Lower leg skin (tissue), 4 donors: ENCODE results near the gene DGKH. TPM values are rescaled to one million over a fixed set of nuclear protein-coding genes. Genes with fewer than 3 reads are reported as not detected.

ENCODE experiments used
- DNase-seq, 2 donors: peaks; one replicate each; pipeline ENCODE4 v3.0.0-alpha.2; 2019; ENCODE audit warnings: low spot score in 2 of 2
- H3K4me3 ChIP-seq: fragments of 200-600 bp; sonication (generic); 2 replicates; pipeline ENCODE4 v1.5.1; 2017; ENCODE audit warnings: mild to moderate bottlenecking, low read depth; ENCODE audit not compliant: poor library complexity, severe bottlenecking
- CTCF ChIP-seq, 3 donors: fragments of 450-650 bp; IDR thresholded peaks; one replicate each; pipeline ENCODE4 v1.5.1; 2016; ENCODE audit warnings: antibody characterized with exemption in 3 of 3, mild to moderate bottlenecking in 3 of 3, moderate library complexity in 2 of 3
- POLR2A ChIP-seq, 2 donors: fragments of 450-650 bp; IDR thresholded peaks; one replicate each; pipeline ENCODE4 v1.6.1; 2016 to 2017; ENCODE audit warnings: antibody characterized with exemption in 2 of 2, mild to moderate bottlenecking in 1 of 2, moderate library complexity in 1 of 2
- WGBS, 2 donors: methylation state at CpG; one replicate each; pipeline ENCODE4 v1.1.5; 2018; 5-methylcytosine and 5-hydroxymethylcytosine counted together
- intact Hi-C: fragments of 100-400 bp; cut with DNase I; formaldehyde crosslinking; loops from one replicate; pipeline ENCODE4 v1.15.0; 2023; ENCODE audit warnings: low total_unique reads
- total RNA-seq, 4 donors: library from RNA; depleted of rRNA; stranded (reverse); fragments of >200 nt; gene quantifications; one replicate each; pipeline ENCODE4 v1.1.0, GENCODE V29; 2016

Gene DGKH
- total RNA-seq, 4 donors from 2014 or later, result 8.8 to 17.0 (median 10.9) TPM

- H3K4me3 ChIP-seq, result no peak overlapping the region
- WGBS, 2 donors, result 77 to 86% methylated on average over 2 of the region's 2 CpGs
Observed at GRCh38 chr13:42022796-42023493, 25.5 kb upstream of the DGKH start.

GRCh38 chr13:42027286-42027685, 21.2 kb upstream of the DGKH start:
- no peak overlapping the region for H3K4me3 ChIP-seq
- DNase-seq, result no peak
- TF ChIP-seq POLR2A (IDR thresholded peaks at IDR 0.05), result no peak
- no peak for TF ChIP-seq CTCF (IDR thresholded peaks at IDR 0.05)
- intact Hi-C loops, result no loop called here

More at GRCh38 chr13:42022796-42023493, 25.5 kb upstream of the DGKH start:
- DNase-seq, result no peak
- intact Hi-C loops, result no loop called here
- TF ChIP-seq POLR2A (IDR thresholded peaks at IDR 0.05), result no peak
- no peak for TF ChIP-seq CTCF (IDR thresholded peaks at IDR 0.05)

GRCh38 chr13:42028113-42028799, 20.2 kb upstream of the DGKH start:
- no peak for TF ChIP-seq CTCF (IDR thresholded peaks at IDR 0.05)
- no peak for TF ChIP-seq POLR2A (IDR thresholded peaks at IDR 0.05)
- H3K4me3 ChIP-seq, result no peak overlapping the region
- DNase-seq, result no peak
- intact Hi-C loops, result no loop called here
- WGBS, 2 donors, result 46 to 52% methylated on average over 3 of the region's 3 CpGs

- intact Hi-C loops, result no loop called here
Observed at GRCh38 chr13:42035905-42036521, 12.4 kb upstream of the DGKH start.

GRCh38 chr13:42036711-42037110, 11.7 kb upstream of the DGKH start:
- TF ChIP-seq POLR2A (IDR thresholded peaks at IDR 0.05), result no peak
- no peak for TF ChIP-seq CTCF (IDR thresholded peaks at IDR 0.05)
- WGBS, 2 donors, result 93 to 98% methylated on average over 3 of the region's 3 CpGs
- DNase-seq, result no peak
- no peak overlapping the region for H3K4me3 ChIP-seq
- intact Hi-C loops, result no loop called here

More at GRCh38 chr13:42035905-42036521, 12.4 kb upstream of the DGKH start:
- no peak for DNase-seq
- no peak for TF ChIP-seq CTCF (IDR thresholded peaks at IDR 0.05)
- TF ChIP-seq POLR2A (IDR thresholded peaks at IDR 0.05), result no peak
- H3K4me3 ChIP-seq, result no peak overlapping the region
